Keratinocyte (primary cell): ENCODE data around the gene TMEM144. TPM values are rescaled to one million over a fixed set of nuclear protein-coding genes. Genes with fewer than 3 reads are reported as not detected.

Experiments used
- DNase-seq: peaks from one replicate; pipeline ENCODE4 v3.0.0-alpha.2; 2011; ENCODE audit warnings: low read depth, missing footprints, low spot score
- FAIRE-seq: peaks from 2 replicates; lab custom pipeline; 2011; peaks lifted over from hg19 to GRCh38; lab: Jason Lieb, UNC
- H2AFZ ChIP-seq: 2 replicates; pipeline ENCODE4 v1.6.0; 2012; ENCODE audit warnings: low read length, control low read depth, inconsistent platforms; ENCODE audit not compliant: control insufficient read depth
- H3K27ac ChIP-seq: 2 replicates; pipeline ENCODE4 v1.5.1; 2011; ENCODE audit warnings: low read length; ENCODE audit not compliant: control insufficient read depth, insufficient read depth
- H3K27me3 ChIP-seq: 3 replicates; pipeline ENCODE4 v1.6.0; 2011; ENCODE audit warnings: low read length; ENCODE audit not compliant: control insufficient read depth, insufficient read depth; ENCODE audit errors: extremely low read depth
- H3K36me3 ChIP-seq, 2 experiments: 2 replicates in 1 of 2; 3 replicates in 1 of 2; pipeline ENCODE4 v1.5.1; 2011; ENCODE audit warnings: low read length in 2 of 2, mild to moderate bottlenecking in 1 of 2; ENCODE audit not compliant: control insufficient read depth in 2 of 2, insufficient read depth in 2 of 2; ENCODE audit errors: extremely low read depth in 1 of 2
- H3K4me1 ChIP-seq: 3 replicates; pipeline ENCODE4 v1.5.1; 2011; ENCODE audit warnings: low read length; ENCODE audit not compliant: control insufficient read depth, insufficient read depth; ENCODE audit errors: extremely low read depth
- H3K4me2 ChIP-seq: 3 replicates; pipeline ENCODE4 v1.6.0; 2011; ENCODE audit warnings: low read depth, low read length; ENCODE audit not compliant: control insufficient read depth, insufficient read depth; ENCODE audit errors: extremely low read depth
- H3K4me3 ChIP-seq, 3 experiments: fragments of 200-600 bp in 1 of 3; sonication (generic) in 1 of 3; 2 replicates in 2 of 3; 3 replicates in 1 of 3; pipeline ENCODE4 v1.5.1; 2011 to 2016; ENCODE audit warnings: low read length in 3 of 3, mild to moderate bottlenecking in 3 of 3, control low read depth in 2 of 3, inconsistent platforms in 1 of 3, low read depth in 1 of 3, mixed read lengths in 1 of 3, mixed run types in 1 of 3, moderate library complexity in 1 of 3; ENCODE audit not compliant: control insufficient read depth in 2 of 3, insufficient read depth in 2 of 3; ENCODE audit errors: extremely low read depth in 1 of 3
- H3K79me2 ChIP-seq: 2 replicates; pipeline ENCODE4 v1.6.0; 2012; ENCODE audit warnings: low read length; ENCODE audit not compliant: control insufficient read depth, insufficient read depth
- H3K9ac ChIP-seq: 3 replicates; pipeline ENCODE4 v1.6.0; 2011; ENCODE audit warnings: low read length; ENCODE audit not compliant: control insufficient read depth, insufficient read depth; ENCODE audit errors: extremely low read depth
- H3K9me1 ChIP-seq: 3 replicates; pipeline ENCODE4 v1.6.0; 2011; ENCODE audit warnings: low read length; ENCODE audit not compliant: control insufficient read depth, insufficient read depth; ENCODE audit errors: extremely low read depth
- H3K9me3 ChIP-seq: 2 replicates; pipeline ENCODE4 v1.5.1; 2012; ENCODE audit warnings: low read depth, low read length; ENCODE audit not compliant: control insufficient read depth
- H4K20me1 ChIP-seq: 3 replicates; pipeline ENCODE4 v1.6.0; 2011; ENCODE audit warnings: low read length; ENCODE audit not compliant: control insufficient read depth, insufficient read depth; ENCODE audit errors: extremely low read depth
- EZH2 ChIP-seq: IDR thresholded peaks from one replicate; pipeline ENCODE4 v1.6.1; 2012; ENCODE audit warnings: inconsistent platforms, mild to moderate bottlenecking, low read length, moderate library complexity
- dilution Hi-C: fragments of 300-500 bp; cut with MboI; formaldehyde crosslinking; loops from one replicate; pipeline ENCODE4 v1.7.0; 2020; ENCODE audit warnings: low sequenced_read_pairs; ENCODE audit not compliant: extremely low pct_ligation_motif_present
- polyA plus RNA-seq, 5 experiments: library from polyadenylated mRNA; depleted of rRNA in 3 of 5; stranded (reverse) in 3 of 5; stranded (forward) in 1 of 5; unstranded in 1 of 5; fragments of >200 nt; gene quantifications; 1 replicate in 1 of 5; 2 replicates in 3 of 5; 3 replicates in 1 of 5; pipeline versions ENCODE4 v1.2.1 to v1.2.3, GENCODE V29; 2011 to 2012; ENCODE audit warnings: missing spikeins in 2 of 5, low read depth in 1 of 5, low replicate concordance in 1 of 5
- TF ChIP-seq, protein P1 (sequence below), 3 experiments: IDR thresholded peaks in 1 of 3; conservative IDR thresholded peaks in 1 of 3; optimal IDR thresholded peaks in 1 of 3; 2 replicates in 2 of 3; 3 replicates in 1 of 3; pipeline versions ENCODE3 to v1.5.1; 2011; ENCODE audit warnings: low read length in 3 of 3, mild to moderate bottlenecking in 3 of 3, moderate library complexity in 2 of 3, control low read depth in 1 of 3, inconsistent platforms in 1 of 3; ENCODE audit not compliant: insufficient read depth in 2 of 3; ENCODE audit errors: extremely low read depth in 1 of 3

TMEM144 gene
- polyA plus RNA-seq, 1 donor (not counting 4 experiments of a cell fraction or from before 2014, with no cell fraction given), result 3.3 TPM

DNA sequence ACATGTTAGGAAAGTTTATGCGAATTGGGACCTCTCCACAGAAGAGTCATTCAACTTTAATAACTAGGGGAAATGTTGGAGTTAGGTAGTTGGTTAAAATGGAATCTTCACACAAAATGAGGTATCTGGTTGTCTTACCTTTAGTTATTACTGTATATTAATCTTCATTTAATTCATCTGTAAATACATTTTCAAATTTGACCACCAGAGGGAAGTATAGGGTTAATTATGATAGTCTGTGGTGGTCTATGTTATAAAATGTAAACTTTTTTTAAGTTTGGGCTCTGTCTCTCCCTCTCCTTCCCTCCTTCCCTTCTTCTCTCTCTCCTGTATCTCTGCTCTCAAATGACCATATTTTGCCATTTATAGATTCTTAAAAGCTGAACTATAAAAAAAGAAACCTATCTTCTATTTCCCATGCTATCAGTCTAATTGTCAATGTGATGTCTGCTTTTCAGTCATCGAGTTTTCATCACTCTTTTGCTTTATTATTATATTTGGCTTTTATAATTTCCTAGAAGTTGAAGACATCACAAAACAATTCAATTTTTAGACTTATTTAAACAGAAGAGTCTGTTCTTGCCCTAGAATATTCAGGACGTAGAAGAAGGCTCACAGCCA, 49.8 kb downstream of the TMEM144 start:
- TF ChIP-seq EZH2, result no peak
- TF ChIP-seq, protein P1, sequence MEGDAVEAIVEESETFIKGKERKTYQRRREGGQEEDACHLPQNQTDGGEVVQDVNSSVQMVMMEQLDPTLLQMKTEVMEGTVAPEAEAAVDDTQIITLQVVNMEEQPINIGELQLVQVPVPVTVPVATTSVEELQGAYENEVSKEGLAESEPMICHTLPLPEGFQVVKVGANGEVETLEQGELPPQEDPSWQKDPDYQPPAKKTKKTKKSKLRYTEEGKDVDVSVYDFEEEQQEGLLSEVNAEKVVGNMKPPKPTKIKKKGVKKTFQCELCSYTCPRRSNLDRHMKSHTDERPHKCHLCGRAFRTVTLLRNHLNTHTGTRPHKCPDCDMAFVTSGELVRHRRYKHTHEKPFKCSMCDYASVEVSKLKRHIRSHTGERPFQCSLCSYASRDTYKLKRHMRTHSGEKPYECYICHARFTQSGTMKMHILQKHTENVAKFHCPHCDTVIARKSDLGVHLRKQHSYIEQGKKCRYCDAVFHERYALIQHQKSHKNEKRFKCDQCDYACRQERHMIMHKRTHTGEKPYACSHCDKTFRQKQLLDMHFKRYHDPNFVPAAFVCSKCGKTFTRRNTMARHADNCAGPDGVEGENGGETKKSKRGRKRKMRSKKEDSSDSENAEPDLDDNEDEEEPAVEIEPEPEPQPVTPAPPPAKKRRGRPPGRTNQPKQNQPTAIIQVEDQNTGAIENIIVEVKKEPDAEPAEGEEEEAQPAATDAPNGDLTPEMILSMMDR (optimal IDR thresholded peaks at IDR 0.05 in 1 of 3, IDR thresholded peaks at IDR 0.05 in 1 of 3, conservative IDR thresholded peaks at IDR 0.05 in 1 of 3; ENCODE audit: extremely low read depth in 1 of 3, insufficient read depth in 2 of 3, low read length in 3 of 3), result peak in 1 of 3 experiments; percentile 31
- H3K27ac ChIP-seq, result no peak overlapping the region
- no peak overlapping the region for H3K4me2 ChIP-seq
- H3K9me3 ChIP-seq, result no peaks in the 10 kb centered on the region
- DNase-seq (no peak), FAIRE-seq (peak; percentile 13)
- H3K79me2 ChIP-seq, result no peaks in the 10 kb centered on the region
- dilution Hi-C loops, result no loop called here
- H3K4me1 ChIP-seq, result no peaks in the 10 kb centered on the region
- no peak overlapping the region for H2AFZ ChIP-seq
- no peaks in the 10 kb centered on the region for H3K27me3 ChIP-seq
- H3K9ac ChIP-seq, result no peak overlapping the region
- H3K36me3 ChIP-seq, result no peaks in the 10 kb centered on the region
- H4K20me1 ChIP-seq, result no peaks in the 10 kb centered on the region
- no peaks in the 10 kb centered on the region for H3K9me1 ChIP-seq
- H3K4me3 ChIP-seq, result no peak overlapping the region

DNA sequence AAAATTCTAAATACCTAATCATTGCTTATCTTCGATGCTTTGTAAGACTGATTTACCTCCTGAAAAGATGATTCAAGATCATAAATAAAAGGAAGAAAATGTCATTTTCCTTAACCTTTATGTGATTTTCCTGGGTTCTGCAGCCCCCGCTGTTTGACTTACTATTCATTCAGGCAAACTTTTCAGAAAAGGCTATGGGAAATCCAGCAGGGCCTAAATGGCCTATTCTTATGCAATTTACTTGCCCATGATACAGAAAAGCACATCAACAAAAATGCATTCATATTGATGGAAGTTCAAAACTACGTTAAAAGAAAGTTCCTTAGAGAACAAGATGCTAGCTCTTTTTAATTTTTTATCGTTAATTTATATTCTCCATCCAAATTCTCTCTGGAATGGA, 51.2 kb downstream of the TMEM144 start:
- H2AFZ ChIP-seq, result no peak overlapping the region
- no peaks in the 10 kb centered on the region for H3K4me1 ChIP-seq
- no peaks in the 10 kb centered on the region for H3K27me3 ChIP-seq
- no peak overlapping the region for H3K9ac ChIP-seq
- H3K36me3 ChIP-seq, result no peaks in the 10 kb centered on the region
- H3K4me2 ChIP-seq, result no peak overlapping the region
- no peaks in the 10 kb centered on the region for H3K79me2 ChIP-seq
- H3K27ac ChIP-seq, result no peak overlapping the region
- no peaks in the 10 kb centered on the region for H4K20me1 ChIP-seq
- FAIRE-seq (peak; percentile 26), DNase-seq (no peak)
- H3K4me3 ChIP-seq, result no peak overlapping the region
- dilution Hi-C loops, result no loop called here
- no peaks in the 10 kb centered on the region for H3K9me3 ChIP-seq
- no peaks in the 10 kb centered on the region for H3K9me1 ChIP-seq
- TF ChIP-seq EZH2, result no peak
- TF ChIP-seq, protein P1 (optimal IDR thresholded peaks at IDR 0.05 in 1 of 3, IDR thresholded peaks at IDR 0.05 in 1 of 3, conservative IDR thresholded peaks at IDR 0.05 in 1 of 3; ENCODE audit: extremely low read depth in 1 of 3, insufficient read depth in 2 of 3, low read length in 3 of 3), result no peak
